K562 (cell line): Measurements from ENCODE around the gene USP10. TPM values are rescaled to one million over a fixed set of nuclear protein-coding genes. Genes with fewer than 3 reads are reported as not detected.

Experiments
- CBFB ChIP-seq: sonication (generic); formaldehyde crosslinking; IDR thresholded peaks from 2 replicates; pipeline ENCODE4 v1.4.0; 2020; ENCODE audit warnings: mild to moderate bottlenecking, missing genetic modification reagents
- CHD2 ChIP-seq: IDR thresholded peaks from 2 replicates; pipeline ENCODE4 v1.6.1; 2011; ENCODE audit warnings: low read depth, low read length
- CHD4 ChIP-seq: fragments of 200-600 bp; sonication (generic); IDR thresholded peaks from 3 replicates; pipeline ENCODE4 v1.6.1; 2012; ENCODE audit warnings: low read depth, mild to moderate bottlenecking, mixed read lengths, low read length, inconsistent platforms; ENCODE audit not compliant: insufficient read depth, insufficient replicate concordance, poor library complexity, severe bottlenecking
- EHMT2 ChIP-seq: fragments of 450-650 bp; IDR thresholded peaks from 2 replicates; pipeline ENCODE4 v1.6.1; 2018; ENCODE audit warnings: antibody characterized with exemption
- ELF2 ChIP-seq: fragments of 250-450 bp; sonication (Bioruptor Pico); IDR thresholded peaks from 2 replicates; pipeline ENCODE4 v1.5.0; 2021; ENCODE audit warnings: mild to moderate bottlenecking
- FOSL1 ChIP-seq: fragments of 200-800 bp; sonication (Bioruptor generic); conservative IDR thresholded peaks from 2 replicates; pipeline ENCODE4 v1.6.1; 2016; ENCODE audit warnings: missing genetic modification characterization, missing compliant biosample characterization
- GTF2A2 ChIP-seq: IDR thresholded peaks from 2 replicates; pipeline ENCODE4 v1.6.1; 2016; ENCODE audit warnings: mild to moderate bottlenecking, missing genetic modification characterization, missing compliant biosample characterization
- MAZ ChIP-seq, 2 experiments: fragments of 450-650 bp in 1 of 2; sonication (generic) in 1 of 2; formaldehyde crosslinking; IDR thresholded peaks in 1 of 2; conservative IDR thresholded peaks in 1 of 2; 2 replicates each; pipeline versions ENCODE4 v1.4.0 to v1.5.0; 2020; ENCODE audit warnings: mild to moderate bottlenecking in 1 of 2, missing genetic modification reagents in 1 of 2
- NCOA1 ChIP-seq: fragments of 450-650 bp; IDR thresholded peaks from 2 replicates; pipeline ENCODE4 v1.6.1; 2016; ENCODE audit warnings: low read depth
- NRF1 ChIP-seq, 2 experiments: fragments of 450-650 bp; IDR thresholded peaks in 1 of 2; conservative IDR thresholded peaks in 1 of 2; 2 replicates each; pipeline ENCODE4 v1.6.1; 2014; ENCODE audit warnings: mild to moderate bottlenecking in 2 of 2
- SAFB2 ChIP-seq: fragments of 200-400 bp; formaldehyde crosslinking; IDR thresholded peaks from 2 replicates; pipeline ENCODE4 v1.6.1; 2018; ENCODE audit warnings: borderline replicate concordance, low read length, low read depth, moderate library complexity; ENCODE audit not compliant: severe bottlenecking
- TAF15 ChIP-seq: fragments of 200-400 bp; formaldehyde crosslinking; IDR thresholded peaks from 2 replicates; pipeline ENCODE4 v1.6.1; 2017; ENCODE audit warnings: mild to moderate bottlenecking, low read depth, low read length, moderate library complexity
- TARDBP ChIP-seq: fragments of 450-650 bp; IDR thresholded peaks from 2 replicates; pipeline ENCODE4 v1.6.1; 2016
- TEAD4 ChIP-seq, 2 experiments: sonication (generic) in 1 of 2; formaldehyde crosslinking in 1 of 2; IDR thresholded peaks; 2 replicates each; pipeline versions ENCODE4 v1.6.1 to v1.8.0; 2012 to 2022; ENCODE audit warnings: borderline replicate concordance in 1 of 2, inconsistent platforms in 1 of 2, low read length in 1 of 2, mild to moderate bottlenecking in 1 of 2, missing genetic modification reagents in 1 of 2
- ZNF699 ChIP-seq: fragments of 250-450 bp; sonication (Bioruptor Pico); IDR thresholded peaks from 2 replicates; pipeline ENCODE4 v1.8.0; 2021; ENCODE audit warnings: mild to moderate bottlenecking, moderate library complexity; ENCODE audit not compliant: insufficient replicate concordance
- polyA plus RNA-seq, 8 experiments: library from polyadenylated mRNA; depleted of rRNA in 4 of 8; stranded (reverse) in 5 of 8; unstranded in 3 of 8; fragments of >200 nt; fragmentation: Nextera tagmentation in 2 of 8; fragmentation: Illumina TruSeq in 1 of 8; extraction: Ambion mirVana in 2 of 8; extraction: Trizol in 1 of 8; gene quantifications; 2 replicates each; pipeline versions ENCODE4 v1.2.1 to v1.2.3, GENCODE V29; 2011 to 2014; ENCODE audit warnings: inconsistent platforms in 1 of 8, missing spikeins in 1 of 8
- total RNA-seq, 7 experiments: library from RNA; depleted of rRNA in 6 of 7; stranded (reverse); fragments of >200 nt in 6 of 7; fragmentation: Illumina TruSeq in 2 of 7; extraction: Trizol in 2 of 7; gene quantifications; 2 replicates each; pipeline versions ENCODE4 v1.2.1 to v1.2.3, GENCODE V29; 2011 to 2021; ENCODE audit warnings: low replicate concordance in 1 of 7
- TF ChIP-seq, protein P1 (sequence below): fragments of 250-450 bp; sonication (Bioruptor Pico); IDR thresholded peaks from 2 replicates; pipeline ENCODE4 v1.5.0; 2020; ENCODE audit warnings: mild to moderate bottlenecking
- TF ChIP-seq, protein P2 (sequence below), 2 experiments: fragments of 450-650 bp in 1 of 2; sonication (generic) in 1 of 2; formaldehyde crosslinking in 1 of 2; IDR thresholded peaks; 2 replicates each; pipeline versions ENCODE4 v1.7.1 to v1.9.0; 2016 to 2022; ENCODE audit warnings: inconsistent platforms in 1 of 2, mild to moderate bottlenecking in 1 of 2, missing genetic modification reagents in 1 of 2

USP10 gene
- total and polyA plus RNA-seq, 9 of the 15 experiments (the other 6 are each of a cell fraction or from before 2014, with no cell fraction given): 61.7 to 197 (median 116) TPM

DNA sequence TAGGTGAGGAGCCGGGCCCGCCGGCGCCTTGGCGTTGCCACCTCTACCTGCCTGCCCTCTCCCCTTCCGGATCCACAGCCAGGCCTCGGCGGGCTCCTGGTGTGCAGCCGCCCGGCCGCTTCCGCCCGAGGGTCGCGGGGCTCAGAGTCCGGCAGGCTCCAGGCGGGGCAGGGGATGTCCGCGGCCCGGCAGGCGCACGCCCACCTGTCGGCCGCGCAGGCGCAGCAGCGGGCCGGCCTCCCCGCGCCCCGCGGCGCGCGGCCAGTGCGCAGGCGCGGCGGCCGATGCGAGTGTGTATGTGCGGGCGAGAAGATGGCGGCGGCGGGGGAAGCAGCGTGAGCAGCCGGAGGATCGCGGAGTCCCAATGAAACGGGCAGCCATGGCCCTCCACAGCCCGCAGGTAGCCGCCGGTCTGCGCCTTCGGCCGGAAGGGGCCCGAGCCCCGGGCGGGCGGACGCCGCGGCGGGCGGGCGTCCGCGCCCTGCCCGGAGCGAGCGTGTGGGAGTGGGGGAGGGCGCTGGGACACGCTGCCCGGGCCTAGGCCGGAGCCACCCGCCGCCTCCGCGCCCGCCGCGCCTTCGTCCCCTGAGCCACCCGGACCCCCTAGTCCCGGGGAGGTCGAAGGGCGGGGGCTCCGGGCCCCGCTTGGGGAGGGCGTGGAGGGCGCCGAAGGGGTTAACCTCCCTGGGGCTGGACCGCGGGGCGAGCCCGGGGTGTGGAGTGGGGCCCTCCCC lies at the start of gene USP10 (continued):
- TF ChIP-seq CHD2 (no peak), GTF2A2 (tag) (no peak), TEAD4 (IDR thresholded peaks at IDR 0.05; ENCODE audit: low read length) (no peak), TEAD4 (CRISPR knock-in tag; IDR thresholded peaks at IDR 0.05; ENCODE audit: borderline replicate concordance) (peak; percentile 46; the same call in 1 of the 2 replicates), EHMT2 (no peak), TARDBP (no peak), FOSL1 (tag) (no peak), ELF2 (CRISPR knock-in tag) (no peak), TAF15 (no peak), NCOA1 (no peak), MAZ (CRISPR knock-in tag; conservative IDR thresholded peaks at IDR 0.05 in 1 of 2, IDR thresholded peaks at IDR 0.05 in 1 of 2) (peak; percentile 19 to 47; a peak in 2 of 4 replicates), SAFB2 (no peak), ZNF699 (CRISPR knock-in tag) (no peak), NRF1 (conservative IDR thresholded peaks at IDR 0.05 in 1 of 2, IDR thresholded peaks at IDR 0.05 in 1 of 2) (peak; percentile 88 to 92), CHD4 (no peak), CBFB (no peak)
- TF ChIP-seq, protein P1, sequence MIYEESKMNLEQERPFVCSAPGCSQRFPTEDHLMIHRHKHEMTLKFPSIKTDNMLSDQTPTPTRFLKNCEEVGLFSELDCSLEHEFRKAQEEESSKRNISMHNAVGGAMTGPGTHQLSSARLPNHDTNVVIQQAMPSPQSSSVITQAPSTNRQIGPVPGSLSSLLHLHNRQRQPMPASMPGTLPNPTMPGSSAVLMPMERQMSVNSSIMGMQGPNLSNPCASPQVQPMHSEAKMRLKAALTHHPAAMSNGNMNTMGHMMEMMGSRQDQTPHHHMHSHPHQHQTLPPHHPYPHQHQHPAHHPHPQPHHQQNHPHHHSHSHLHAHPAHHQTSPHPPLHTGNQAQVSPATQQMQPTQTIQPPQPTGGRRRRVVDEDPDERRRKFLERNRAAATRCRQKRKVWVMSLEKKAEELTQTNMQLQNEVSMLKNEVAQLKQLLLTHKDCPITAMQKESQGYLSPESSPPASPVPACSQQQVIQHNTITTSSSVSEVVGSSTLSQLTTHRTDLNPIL (CRISPR knock-in tag): no peak
- TF ChIP-seq, protein P2, sequence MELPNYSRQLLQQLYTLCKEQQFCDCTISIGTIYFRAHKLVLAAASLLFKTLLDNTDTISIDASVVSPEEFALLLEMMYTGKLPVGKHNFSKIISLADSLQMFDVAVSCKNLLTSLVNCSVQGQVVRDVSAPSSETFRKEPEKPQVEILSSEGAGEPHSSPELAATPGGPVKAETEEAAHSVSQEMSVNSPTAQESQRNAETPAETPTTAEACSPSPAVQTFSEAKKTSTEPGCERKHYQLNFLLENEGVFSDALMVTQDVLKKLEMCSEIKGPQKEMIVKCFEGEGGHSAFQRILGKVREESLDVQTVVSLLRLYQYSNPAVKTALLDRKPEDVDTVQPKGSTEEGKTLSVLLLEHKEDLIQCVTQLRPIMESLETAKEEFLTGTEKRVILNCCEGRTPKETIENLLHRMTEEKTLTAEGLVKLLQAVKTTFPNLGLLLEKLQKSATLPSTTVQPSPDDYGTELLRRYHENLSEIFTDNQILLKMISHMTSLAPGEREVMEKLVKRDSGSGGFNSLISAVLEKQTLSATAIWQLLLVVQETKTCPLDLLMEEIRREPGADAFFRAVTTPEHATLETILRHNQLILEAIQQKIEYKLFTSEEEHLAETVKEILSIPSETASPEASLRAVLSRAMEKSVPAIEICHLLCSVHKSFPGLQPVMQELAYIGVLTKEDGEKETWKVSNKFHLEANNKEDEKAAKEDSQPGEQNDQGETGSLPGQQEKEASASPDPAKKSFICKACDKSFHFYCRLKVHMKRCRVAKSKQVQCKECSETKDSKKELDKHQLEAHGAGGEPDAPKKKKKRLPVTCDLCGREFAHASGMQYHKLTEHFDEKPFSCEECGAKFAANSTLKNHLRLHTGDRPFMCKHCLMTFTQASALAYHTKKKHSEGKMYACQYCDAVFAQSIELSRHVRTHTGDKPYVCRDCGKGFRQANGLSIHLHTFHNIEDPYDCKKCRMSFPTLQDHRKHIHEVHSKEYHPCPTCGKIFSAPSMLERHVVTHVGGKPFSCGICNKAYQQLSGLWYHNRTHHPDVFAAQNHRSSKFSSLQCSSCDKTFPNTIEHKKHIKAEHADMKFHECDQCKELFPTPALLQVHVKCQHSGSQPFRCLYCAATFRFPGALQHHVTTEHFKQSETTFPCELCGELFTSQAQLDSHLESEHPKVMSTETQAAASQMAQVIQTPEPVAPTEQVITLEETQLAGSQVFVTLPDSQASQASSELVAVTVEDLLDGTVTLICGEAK (IDR thresholded peaks at IDR 0.05): peak; percentile 68
- TF ChIP-seq, protein P2 (CRISPR knock-in tag; IDR thresholded peaks at IDR 0.05): no peak
